H1 (cell line): Measurements from ENCODE around the gene RRN3.
"Not testable (repeated sequence)": the region's sequence is repeated elsewhere in the genome, so short reads cannot be mapped to it uniquely, and the experiment has no call there.

Source experiments
- JUN ChIP-seq: IDR thresholded peaks from 2 replicates; pipeline ENCODE4 v1.6.1; 2011; ENCODE audit warnings: low read depth, mild to moderate bottlenecking, improper control_type of control experiment, low read length
- JUND ChIP-seq: IDR thresholded peaks from 2 replicates; pipeline ENCODE4 v1.6.1; 2011; ENCODE audit warnings: mild to moderate bottlenecking, improper control_type of control experiment, low read length
- RNF2 ChIP-seq: fragments of 200-900, 300-1000 bp; sonication (generic); IDR thresholded peaks from 2 replicates; pipeline ENCODE4 v1.7.1; 2016; ENCODE audit warnings: borderline replicate concordance, low read depth, mild to moderate bottlenecking, antibody characterized with exemption, low read length; ENCODE audit not compliant: poor library complexity, severe bottlenecking; ENCODE audit errors: missing control alignments
- TF ChIP-seq, protein P1 (sequence below), 3 experiments: IDR thresholded peaks; 1 replicate in 2 of 3; 2 replicates in 1 of 3; pipeline versions ENCODE4 v1.5.1 to v1.6.1; 2011; ENCODE audit warnings: low read length in 3 of 3, mild to moderate bottlenecking in 3 of 3, inconsistent platforms in 2 of 3, low read depth in 1 of 3, moderate library complexity in 1 of 3; ENCODE audit not compliant: insufficient read depth in 1 of 3; ENCODE audit errors: control extremely low read depth in 1 of 3

DNA sequence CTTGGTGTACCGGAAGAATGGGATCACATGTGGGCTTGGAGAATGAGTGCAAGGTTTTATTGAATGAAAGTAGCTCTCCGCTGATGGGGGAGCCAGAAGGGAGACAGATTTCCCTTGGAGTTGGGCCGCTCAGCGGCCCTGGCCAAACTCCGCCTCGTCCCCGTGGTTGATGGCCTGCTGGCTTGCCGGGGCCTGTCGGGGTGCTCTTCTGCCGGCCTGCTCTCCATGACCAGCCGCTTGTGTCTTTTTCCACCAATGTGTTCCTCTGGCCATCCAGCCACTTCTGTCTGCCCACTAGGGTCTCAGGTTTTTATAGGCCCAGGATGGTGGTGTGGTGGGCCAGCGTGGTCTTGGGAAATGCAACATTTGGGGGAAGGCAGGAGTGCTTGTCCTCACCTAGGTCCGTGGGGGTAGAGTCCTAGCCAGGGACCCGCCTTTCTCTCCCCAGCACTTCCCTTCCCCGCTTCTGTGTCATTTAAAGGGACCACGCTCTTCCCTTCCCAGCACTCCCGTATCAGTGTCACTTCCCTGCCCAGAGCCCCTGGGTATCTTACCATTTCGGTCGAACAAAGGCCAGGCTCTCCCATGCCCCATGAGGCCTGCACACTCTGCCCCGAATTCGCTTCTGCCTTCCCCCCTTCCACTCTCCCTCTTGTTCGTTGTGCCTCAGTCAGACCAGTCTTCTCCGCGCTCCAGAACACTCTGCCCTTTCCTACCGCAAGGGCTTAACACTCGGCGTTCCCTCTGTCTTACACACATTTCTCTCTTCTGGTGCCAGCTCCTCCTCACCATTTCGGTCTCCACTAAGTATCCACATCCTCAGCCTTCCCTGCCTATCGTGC, 66.3 kb downstream of the RRN3 start:
- TF ChIP-seq JUND, JUN, RNF2: not testable (repeated sequence)
- TF ChIP-seq, protein P1, sequence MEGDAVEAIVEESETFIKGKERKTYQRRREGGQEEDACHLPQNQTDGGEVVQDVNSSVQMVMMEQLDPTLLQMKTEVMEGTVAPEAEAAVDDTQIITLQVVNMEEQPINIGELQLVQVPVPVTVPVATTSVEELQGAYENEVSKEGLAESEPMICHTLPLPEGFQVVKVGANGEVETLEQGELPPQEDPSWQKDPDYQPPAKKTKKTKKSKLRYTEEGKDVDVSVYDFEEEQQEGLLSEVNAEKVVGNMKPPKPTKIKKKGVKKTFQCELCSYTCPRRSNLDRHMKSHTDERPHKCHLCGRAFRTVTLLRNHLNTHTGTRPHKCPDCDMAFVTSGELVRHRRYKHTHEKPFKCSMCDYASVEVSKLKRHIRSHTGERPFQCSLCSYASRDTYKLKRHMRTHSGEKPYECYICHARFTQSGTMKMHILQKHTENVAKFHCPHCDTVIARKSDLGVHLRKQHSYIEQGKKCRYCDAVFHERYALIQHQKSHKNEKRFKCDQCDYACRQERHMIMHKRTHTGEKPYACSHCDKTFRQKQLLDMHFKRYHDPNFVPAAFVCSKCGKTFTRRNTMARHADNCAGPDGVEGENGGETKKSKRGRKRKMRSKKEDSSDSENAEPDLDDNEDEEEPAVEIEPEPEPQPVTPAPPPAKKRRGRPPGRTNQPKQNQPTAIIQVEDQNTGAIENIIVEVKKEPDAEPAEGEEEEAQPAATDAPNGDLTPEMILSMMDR (IDR thresholded peaks at IDR 0.05; ENCODE audit: control extremely low read depth in 1 of 3, insufficient read depth in 1 of 3, low read depth in 1 of 3, low read length in 3 of 3), result not testable (repeated sequence)
